ENCODE measurements around the gene SERHL2.
"Not testable (repeated sequence)": the region's sequence is repeated elsewhere in the genome, so short reads cannot be mapped to it uniquely, and the experiment has no call there.

The SERHL2 gene

DNA sequence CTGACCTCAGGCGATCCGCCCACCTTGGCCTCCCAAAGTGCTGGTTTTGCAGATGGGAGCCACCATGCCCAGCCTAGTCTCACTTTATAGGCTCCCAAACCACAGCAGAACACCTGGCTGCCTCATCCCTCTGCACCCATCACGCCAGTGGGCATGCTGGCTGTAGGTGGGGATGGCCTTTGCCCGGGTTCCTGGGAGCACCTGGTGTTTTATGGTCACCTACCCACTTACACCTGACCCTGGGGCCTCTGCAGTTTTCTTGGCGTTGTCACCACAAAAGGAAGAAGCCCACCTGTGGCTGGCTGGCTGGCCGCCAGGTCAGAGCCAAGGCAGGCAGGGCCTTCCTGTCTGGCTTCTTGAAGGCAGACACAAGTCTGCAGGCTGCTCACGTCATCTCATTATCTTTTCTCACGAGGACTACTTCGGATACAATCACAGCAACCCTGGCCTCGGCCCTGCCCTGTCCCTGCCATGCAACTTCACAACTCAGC is 42.3 kb upstream of the SERHL2 start:
- H3K27me3 ChIP-seq (ENCODE audit: insufficient read depth, poor library complexity, severe bottlenecking), result no peaks in the 10 kb centered on the region
- TF ChIP-seq, protein P1, sequence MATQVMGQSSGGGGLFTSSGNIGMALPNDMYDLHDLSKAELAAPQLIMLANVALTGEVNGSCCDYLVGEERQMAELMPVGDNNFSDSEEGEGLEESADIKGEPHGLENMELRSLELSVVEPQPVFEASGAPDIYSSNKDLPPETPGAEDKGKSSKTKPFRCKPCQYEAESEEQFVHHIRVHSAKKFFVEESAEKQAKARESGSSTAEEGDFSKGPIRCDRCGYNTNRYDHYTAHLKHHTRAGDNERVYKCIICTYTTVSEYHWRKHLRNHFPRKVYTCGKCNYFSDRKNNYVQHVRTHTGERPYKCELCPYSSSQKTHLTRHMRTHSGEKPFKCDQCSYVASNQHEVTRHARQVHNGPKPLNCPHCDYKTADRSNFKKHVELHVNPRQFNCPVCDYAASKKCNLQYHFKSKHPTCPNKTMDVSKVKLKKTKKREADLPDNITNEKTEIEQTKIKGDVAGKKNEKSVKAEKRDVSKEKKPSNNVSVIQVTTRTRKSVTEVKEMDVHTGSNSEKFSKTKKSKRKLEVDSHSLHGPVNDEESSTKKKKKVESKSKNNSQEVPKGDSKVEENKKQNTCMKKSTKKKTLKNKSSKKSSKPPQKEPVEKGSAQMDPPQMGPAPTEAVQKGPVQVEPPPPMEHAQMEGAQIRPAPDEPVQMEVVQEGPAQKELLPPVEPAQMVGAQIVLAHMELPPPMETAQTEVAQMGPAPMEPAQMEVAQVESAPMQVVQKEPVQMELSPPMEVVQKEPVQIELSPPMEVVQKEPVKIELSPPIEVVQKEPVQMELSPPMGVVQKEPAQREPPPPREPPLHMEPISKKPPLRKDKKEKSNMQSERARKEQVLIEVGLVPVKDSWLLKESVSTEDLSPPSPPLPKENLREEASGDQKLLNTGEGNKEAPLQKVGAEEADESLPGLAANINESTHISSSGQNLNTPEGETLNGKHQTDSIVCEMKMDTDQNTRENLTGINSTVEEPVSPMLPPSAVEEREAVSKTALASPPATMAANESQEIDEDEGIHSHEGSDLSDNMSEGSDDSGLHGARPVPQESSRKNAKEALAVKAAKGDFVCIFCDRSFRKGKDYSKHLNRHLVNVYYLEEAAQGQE (IDR thresholded peaks at IDR 0.05; ENCODE audit: insufficient replicate concordance, low read depth), result no peak
- TF ChIP-seq GABPA (IDR thresholded peaks at IDR 0.05; ENCODE audit: low read depth), result no peak
- TF ChIP-seq, protein P2, sequence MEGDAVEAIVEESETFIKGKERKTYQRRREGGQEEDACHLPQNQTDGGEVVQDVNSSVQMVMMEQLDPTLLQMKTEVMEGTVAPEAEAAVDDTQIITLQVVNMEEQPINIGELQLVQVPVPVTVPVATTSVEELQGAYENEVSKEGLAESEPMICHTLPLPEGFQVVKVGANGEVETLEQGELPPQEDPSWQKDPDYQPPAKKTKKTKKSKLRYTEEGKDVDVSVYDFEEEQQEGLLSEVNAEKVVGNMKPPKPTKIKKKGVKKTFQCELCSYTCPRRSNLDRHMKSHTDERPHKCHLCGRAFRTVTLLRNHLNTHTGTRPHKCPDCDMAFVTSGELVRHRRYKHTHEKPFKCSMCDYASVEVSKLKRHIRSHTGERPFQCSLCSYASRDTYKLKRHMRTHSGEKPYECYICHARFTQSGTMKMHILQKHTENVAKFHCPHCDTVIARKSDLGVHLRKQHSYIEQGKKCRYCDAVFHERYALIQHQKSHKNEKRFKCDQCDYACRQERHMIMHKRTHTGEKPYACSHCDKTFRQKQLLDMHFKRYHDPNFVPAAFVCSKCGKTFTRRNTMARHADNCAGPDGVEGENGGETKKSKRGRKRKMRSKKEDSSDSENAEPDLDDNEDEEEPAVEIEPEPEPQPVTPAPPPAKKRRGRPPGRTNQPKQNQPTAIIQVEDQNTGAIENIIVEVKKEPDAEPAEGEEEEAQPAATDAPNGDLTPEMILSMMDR (IDR thresholded peaks at IDR 0.05; ENCODE audit: insufficient read depth, low read length), result no peak
- TF ChIP-seq POLR2AphosphoS5 (IDR thresholded peaks at IDR 0.05; ENCODE audit: low read depth), result peak; percentile 40; the same call in 1 of the 2 replicates
- no peak for DNase-seq (ENCODE audit: low read depth in 1 of 2, low spot score in 1 of 2)
- H3K27ac ChIP-seq (replicated peaks), result no peak overlapping the region
- no peak overlapping the region for H3K4me3 ChIP-seq (replicated peaks; ENCODE audit: insufficient read depth, low read length)

- not testable (repeated sequence) for H3K27me3 ChIP-seq (ENCODE audit: insufficient read depth, poor library complexity, severe bottlenecking); H3K4me3 ChIP-seq (replicated peaks; ENCODE audit: insufficient read depth, low read length); H3K27ac ChIP-seq (replicated peaks); DNase-seq (ENCODE audit: low read depth in 1 of 2, low spot score in 1 of 2)
Observed at GRCh38 chr22:42512273-42512990, 41.3 kb upstream of the SERHL2 start.

GRCh38 chr22:42514331-42514730 is 39.4 kb upstream of the SERHL2 start:
- H3K4me3 ChIP-seq (replicated peaks; ENCODE audit: insufficient read depth, low read length); H3K27me3 ChIP-seq (ENCODE audit: insufficient read depth, poor library complexity, severe bottlenecking); H3K27ac ChIP-seq (replicated peaks); DNase-seq (ENCODE audit: low read depth in 1 of 2, low spot score in 1 of 2): not testable (repeated sequence)

DNA sequence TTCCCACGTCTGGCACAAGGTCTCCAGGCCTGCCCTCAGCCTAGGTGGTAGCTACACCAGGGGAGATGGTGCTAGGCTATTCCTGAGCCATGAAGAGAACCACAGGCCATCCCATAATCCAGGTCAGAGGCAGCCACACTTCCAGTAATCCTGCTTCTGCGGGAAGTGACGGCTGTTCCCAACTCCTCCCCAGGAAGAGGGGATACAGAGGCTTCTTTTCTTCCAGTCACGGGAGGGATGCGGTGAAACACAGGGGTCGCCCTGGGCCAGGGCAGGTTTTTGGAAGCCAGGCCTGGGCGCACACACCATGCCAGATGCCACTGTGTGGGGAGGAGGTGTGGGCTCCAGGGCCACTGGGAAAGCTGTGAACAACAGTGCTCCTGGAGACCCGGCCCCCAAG is 38.5 kb upstream of the SERHL2 start:
- H3K4me3 ChIP-seq (replicated peaks; ENCODE audit: insufficient read depth, low read length); H3K27me3 ChIP-seq (ENCODE audit: insufficient read depth, poor library complexity, severe bottlenecking); DNase-seq (ENCODE audit: low read depth in 1 of 2, low spot score in 1 of 2); H3K27ac ChIP-seq (replicated peaks): not testable (repeated sequence)

DNA sequence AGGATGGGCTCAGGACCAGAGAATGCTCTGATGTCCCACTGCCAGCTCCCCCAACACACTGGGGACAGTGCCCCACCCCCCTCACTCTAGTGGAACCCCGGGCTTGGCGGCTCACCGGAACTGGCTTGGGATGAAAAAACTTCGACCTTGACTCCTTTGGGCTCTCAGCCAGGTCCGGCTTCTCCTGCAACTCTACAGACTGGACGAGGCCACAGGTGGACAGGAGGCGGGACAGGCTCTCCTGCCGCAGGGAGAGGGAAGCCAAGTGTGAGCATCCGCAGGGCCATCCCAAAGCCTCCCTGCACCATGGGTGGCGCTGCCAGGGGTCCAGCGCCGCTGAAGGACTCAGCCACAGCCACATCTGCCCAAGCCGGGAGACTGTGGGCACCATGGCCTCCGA is 37.9 kb upstream of the SERHL2 start:
- TF ChIP-seq, protein P1 (IDR thresholded peaks at IDR 0.05; ENCODE audit: insufficient replicate concordance, low read depth), result no peak
- TF ChIP-seq, protein P2 (IDR thresholded peaks at IDR 0.05; ENCODE audit: insufficient read depth, low read length), result no peak
- no peak for TF ChIP-seq SPI1 (IDR thresholded peaks at IDR 0.05; ENCODE audit: borderline replicate concordance, low read depth)
- TF ChIP-seq POLR2AphosphoS5 (IDR thresholded peaks at IDR 0.05; ENCODE audit: low read depth), result no peak
- no peak for TF ChIP-seq GABPA (IDR thresholded peaks at IDR 0.05; ENCODE audit: low read depth)
- Histone ChIP-seq H3K27ac (replicated peaks) (no peak overlapping the region), H3K27me3 (ENCODE audit: insufficient read depth, poor library complexity, severe bottlenecking) (no peaks in the 10 kb centered on the region), H3K4me3 (replicated peaks; ENCODE audit: insufficient read depth, low read length) (no peak overlapping the region)
- DNase-seq (ENCODE audit: low read depth in 1 of 2, low spot score in 1 of 2), result no peak

DNA sequence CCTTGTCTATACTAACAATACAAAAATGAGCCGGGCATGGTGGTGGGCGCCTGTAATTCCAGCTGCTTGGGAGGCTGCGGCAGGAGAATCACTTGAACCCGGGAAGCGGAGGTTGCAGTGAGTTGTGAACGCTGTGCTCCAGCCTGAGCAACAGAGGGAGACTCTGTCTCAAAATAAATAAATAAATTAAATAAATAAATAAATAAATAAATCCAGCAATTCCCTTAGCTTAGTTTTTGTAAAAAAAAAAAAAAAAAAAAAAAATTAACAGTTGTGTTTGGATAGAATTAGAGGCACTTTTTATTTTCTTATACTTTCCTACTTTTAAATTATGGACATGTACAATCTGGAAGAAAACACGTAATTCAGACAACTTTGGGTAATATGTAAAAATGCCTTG is 36.7 kb upstream of the SERHL2 start:
- DNase-seq (ENCODE audit: low read depth in 1 of 2, low spot score in 1 of 2); H3K27ac ChIP-seq (replicated peaks); H3K4me3 ChIP-seq (replicated peaks; ENCODE audit: insufficient read depth, low read length); H3K27me3 ChIP-seq (ENCODE audit: insufficient read depth, poor library complexity, severe bottlenecking): not testable (repeated sequence)

GRCh38 chr22:42518638-42519524 is 34.9 kb upstream of the SERHL2 start:
- Histone ChIP-seq H3K27ac (replicated peaks) (peak overlapping the region; percentile 81), H3K4me3 (replicated peaks; ENCODE audit: insufficient read depth, low read length) (peak overlapping the region; percentile 85)
- H3K27me3 ChIP-seq (ENCODE audit: insufficient read depth, poor library complexity, severe bottlenecking), result not testable (repeated sequence)
- peak in 1 of 2 experiments; percentile 28 for DNase-seq (ENCODE audit: low read depth in 1 of 2, low spot score in 1 of 2)
